B cell (primary cell): ENCODE results near the gene RUBCNL.

Experiments
- EZH2 ChIP-seq: IDR thresholded peaks from 2 replicates; pipeline ENCODE4 v1.6.1; 2012; ENCODE audit warnings: borderline replicate concordance, low read depth, mild to moderate bottlenecking, moderate library complexity, low read length; ENCODE audit not compliant: insufficient read depth, poor library complexity, severe bottlenecking
- TF ChIP-seq, protein P1 (sequence below): fragments of 200-600 bp; IDR thresholded peaks from one replicate; pipeline ENCODE4 v1.8.0; 2022; ENCODE audit warnings: antibody characterized with exemption, mild to moderate bottlenecking

DNA sequence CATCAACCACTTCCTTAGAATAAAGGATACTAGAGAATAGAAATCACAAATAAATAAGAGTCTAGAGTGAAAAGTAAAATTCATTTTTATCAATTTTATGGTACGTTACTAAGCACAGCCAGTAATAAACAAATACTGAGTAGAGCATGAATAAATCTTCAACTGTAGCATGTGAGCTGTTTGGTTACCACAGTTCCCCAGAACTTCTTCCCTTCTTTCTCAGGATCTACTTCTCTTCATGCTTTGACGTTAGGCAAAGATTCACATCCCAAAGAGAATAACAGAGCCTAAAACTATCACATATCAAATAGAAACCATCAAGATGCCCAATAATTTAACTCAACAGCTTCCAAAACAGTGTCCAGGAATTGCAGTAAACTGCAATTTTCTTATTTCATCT is 7.4 kb downstream of the RUBCNL start:
- TF ChIP-seq, protein P1, sequence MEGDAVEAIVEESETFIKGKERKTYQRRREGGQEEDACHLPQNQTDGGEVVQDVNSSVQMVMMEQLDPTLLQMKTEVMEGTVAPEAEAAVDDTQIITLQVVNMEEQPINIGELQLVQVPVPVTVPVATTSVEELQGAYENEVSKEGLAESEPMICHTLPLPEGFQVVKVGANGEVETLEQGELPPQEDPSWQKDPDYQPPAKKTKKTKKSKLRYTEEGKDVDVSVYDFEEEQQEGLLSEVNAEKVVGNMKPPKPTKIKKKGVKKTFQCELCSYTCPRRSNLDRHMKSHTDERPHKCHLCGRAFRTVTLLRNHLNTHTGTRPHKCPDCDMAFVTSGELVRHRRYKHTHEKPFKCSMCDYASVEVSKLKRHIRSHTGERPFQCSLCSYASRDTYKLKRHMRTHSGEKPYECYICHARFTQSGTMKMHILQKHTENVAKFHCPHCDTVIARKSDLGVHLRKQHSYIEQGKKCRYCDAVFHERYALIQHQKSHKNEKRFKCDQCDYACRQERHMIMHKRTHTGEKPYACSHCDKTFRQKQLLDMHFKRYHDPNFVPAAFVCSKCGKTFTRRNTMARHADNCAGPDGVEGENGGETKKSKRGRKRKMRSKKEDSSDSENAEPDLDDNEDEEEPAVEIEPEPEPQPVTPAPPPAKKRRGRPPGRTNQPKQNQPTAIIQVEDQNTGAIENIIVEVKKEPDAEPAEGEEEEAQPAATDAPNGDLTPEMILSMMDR: no peak
- TF ChIP-seq EZH2: no peak
